Activated B cell treated with CpG ODN at 0.5 μM for 24 hours (primary cell): Measurements from ENCODE around the gene DNAJC21. TPM values are rescaled to one million over a fixed set of nuclear protein-coding genes. Genes with fewer than 3 reads are reported as not detected.
"Not testable (repeated sequence)": the region's sequence is repeated elsewhere in the genome, so short reads cannot be mapped to it uniquely, and the experiment has no call there.

ENCODE experiments used
- ATAC-seq: fragments of 200-7000 bp; cut with Tn5 transposase; one replicate; pipeline ENCODE4 v1.10.0; 2021; ENCODE audit warnings: low read depth, mild to moderate bottlenecking, moderate library complexity
- CTCF ChIA-PET: fragments of 350-600 bp; sonication (Branson Sonifier 250); formaldehyde crosslinking; loops from one replicate; lab custom pipeline; 2021; ENCODE audit warnings: antibody characterized with exemption; lab: Charles Lee
- POLR2A ChIA-PET: fragments of 350-600 bp; sonication (Branson Sonifier 250); formaldehyde crosslinking; loops from one replicate; lab custom pipeline; 2021; ENCODE audit warnings: antibody characterized with exemption; lab: Charles Lee
- DNase-seq: peaks from one replicate; pipeline ENCODE4 v3.0.0; 2022
- H3K27ac Mint-ChIP-seq: one replicate; pipeline ENCODE4 v1.8.0; 2020; ENCODE audit warnings: mixed read lengths
- H3K27me3 Mint-ChIP-seq: one replicate; pipeline ENCODE4 v1.8.0; 2021; ENCODE audit warnings: mixed read lengths
- H3K36me3 Mint-ChIP-seq: one replicate; pipeline ENCODE4 v1.8.0; 2021; ENCODE audit warnings: low read depth, mixed read lengths
- H3K4me1 Mint-ChIP-seq: one replicate; pipeline ENCODE4 v1.8.0; 2021; ENCODE audit warnings: mixed read lengths
- H3K4me3 Mint-ChIP-seq: one replicate; pipeline ENCODE4 v1.8.0; 2020; ENCODE audit warnings: mild to moderate bottlenecking, mixed read lengths
- H3K9me3 Mint-ChIP-seq: one replicate; pipeline ENCODE4 v1.8.0; 2020; ENCODE audit warnings: mixed read lengths
- intact Hi-C: fragments of 100-400 bp; cut with micrococcal nuclease; formaldehyde crosslinking; loops from one replicate; pipeline ENCODE4 v1.15.1; 2024
- total RNA-seq: library from RNA; stranded (reverse); gene quantifications from 2 replicates; pipeline ENCODE4 v1.2.3, GENCODE V29; 2022
- TF ChIP-seq, protein P1 (sequence below): fragments of 200-600 bp; IDR thresholded peaks from one replicate; pipeline ENCODE4 v1.8.0; 2022; ENCODE audit warnings: antibody characterized with exemption, mild to moderate bottlenecking

The DNAJC21 gene
- total RNA-seq, 1 donor from 2014 or later: 44.0 TPM

DNA sequence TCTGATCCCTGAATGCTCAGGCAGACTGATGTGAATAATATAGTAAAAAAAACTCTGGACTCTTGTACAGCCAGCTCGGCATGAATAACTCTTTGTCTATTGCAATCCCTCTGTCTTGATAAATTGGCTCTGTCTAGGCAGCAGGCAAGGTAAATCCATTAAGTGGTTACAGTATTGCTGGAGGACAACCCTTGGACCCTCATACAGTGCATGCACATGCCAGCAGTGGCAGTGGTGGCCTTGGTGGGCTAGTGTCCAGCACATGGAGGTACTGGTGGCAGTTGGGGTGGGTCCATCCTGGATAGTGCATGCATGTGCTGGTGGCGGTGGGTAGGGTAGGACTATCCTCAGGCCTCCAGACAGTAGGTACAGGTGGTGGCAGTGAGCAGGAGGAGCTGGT, 38.9 kb downstream of the DNAJC21 start:
- H3K9me3 Mint-ChIP-seq: peaks cover 10% of the 10 kb centered on the region

DNA sequence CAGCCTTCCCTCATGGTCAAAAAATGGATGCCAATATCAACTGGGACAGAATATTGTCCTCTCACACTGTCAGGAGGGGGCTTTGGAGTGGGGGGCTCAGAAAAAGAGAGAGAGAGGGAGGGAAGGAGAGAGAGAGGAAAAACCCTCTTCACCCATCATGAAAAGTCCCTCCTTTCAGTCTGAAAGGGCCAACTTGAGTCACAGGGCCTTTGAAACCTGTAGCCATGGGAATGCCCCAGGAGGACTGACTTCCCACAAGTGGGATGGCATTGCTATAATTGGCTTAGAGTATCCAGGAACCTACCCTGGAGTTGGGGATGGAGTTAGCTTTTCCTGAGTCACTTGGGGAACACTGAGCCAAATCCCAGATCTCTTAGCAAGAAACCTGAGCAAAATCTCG, 41.2 kb downstream of the DNAJC21 start:
- CTCF ChIA-PET: no interaction called here
- intact Hi-C loops: no loop called here
- ATAC-seq: no peak

More for the DNA sequence above, 38.9 kb downstream of the DNAJC21 start:
- ChIA-PET POLR2A (no interaction called here), CTCF (no interaction called here)
- H3K27me3 Mint-ChIP-seq: no peaks in the 10 kb centered on the region
- no peak for ATAC-seq
- no peak overlapping the region for H3K4me3 Mint-ChIP-seq
- TF ChIP-seq, protein P1, sequence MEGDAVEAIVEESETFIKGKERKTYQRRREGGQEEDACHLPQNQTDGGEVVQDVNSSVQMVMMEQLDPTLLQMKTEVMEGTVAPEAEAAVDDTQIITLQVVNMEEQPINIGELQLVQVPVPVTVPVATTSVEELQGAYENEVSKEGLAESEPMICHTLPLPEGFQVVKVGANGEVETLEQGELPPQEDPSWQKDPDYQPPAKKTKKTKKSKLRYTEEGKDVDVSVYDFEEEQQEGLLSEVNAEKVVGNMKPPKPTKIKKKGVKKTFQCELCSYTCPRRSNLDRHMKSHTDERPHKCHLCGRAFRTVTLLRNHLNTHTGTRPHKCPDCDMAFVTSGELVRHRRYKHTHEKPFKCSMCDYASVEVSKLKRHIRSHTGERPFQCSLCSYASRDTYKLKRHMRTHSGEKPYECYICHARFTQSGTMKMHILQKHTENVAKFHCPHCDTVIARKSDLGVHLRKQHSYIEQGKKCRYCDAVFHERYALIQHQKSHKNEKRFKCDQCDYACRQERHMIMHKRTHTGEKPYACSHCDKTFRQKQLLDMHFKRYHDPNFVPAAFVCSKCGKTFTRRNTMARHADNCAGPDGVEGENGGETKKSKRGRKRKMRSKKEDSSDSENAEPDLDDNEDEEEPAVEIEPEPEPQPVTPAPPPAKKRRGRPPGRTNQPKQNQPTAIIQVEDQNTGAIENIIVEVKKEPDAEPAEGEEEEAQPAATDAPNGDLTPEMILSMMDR: no peak
- no peak for DNase-seq
- H3K4me1 Mint-ChIP-seq: no peaks in the 10 kb centered on the region
- no peak overlapping the region for H3K27ac Mint-ChIP-seq
- intact Hi-C loops: no loop called here
- H3K36me3 Mint-ChIP-seq: peaks cover 20% of the 10 kb centered on the region

DNA sequence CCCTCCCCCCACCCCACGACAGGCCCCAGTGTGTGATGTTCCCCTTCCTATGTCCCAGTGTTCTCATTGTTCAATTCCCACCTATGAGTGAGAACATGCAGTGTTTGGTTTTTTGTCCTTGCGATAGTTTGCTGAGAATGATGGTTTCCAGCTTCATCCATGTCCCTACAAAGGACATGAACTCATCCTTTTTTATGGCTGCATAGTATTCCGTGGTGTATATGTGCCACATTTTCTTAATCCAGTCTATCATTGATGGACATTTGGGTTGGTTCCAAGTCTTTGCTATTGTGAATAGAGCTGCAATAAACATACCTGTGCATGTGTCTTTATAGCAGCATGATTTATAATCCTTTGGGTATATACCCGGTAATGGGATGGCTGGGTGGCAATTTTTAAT, 42.3 kb downstream of the DNAJC21 start:
- H3K4me3 Mint-ChIP-seq, POLR2A ChIA-PET, DNase-seq, H3K4me1 Mint-ChIP-seq, H3K36me3 Mint-ChIP-seq, H3K27me3 Mint-ChIP-seq, intact Hi-C loops, ATAC-seq, CTCF ChIA-PET, H3K9me3 Mint-ChIP-seq, H3K27ac Mint-ChIP-seq: not testable (repeated sequence)

More for the DNA sequence above, 41.2 kb downstream of the DNAJC21 start:
- TF ChIP-seq, protein P1: no peak
- no peaks in the 10 kb centered on the region for H3K27me3 Mint-ChIP-seq
- H3K4me3 Mint-ChIP-seq: no peak overlapping the region
- DNase-seq: no peak
- POLR2A ChIA-PET: no interaction called here
- H3K36me3 Mint-ChIP-seq: peaks cover 19% of the 10 kb centered on the region
- H3K9me3 Mint-ChIP-seq: peaks cover 10% of the 10 kb centered on the region
- H3K27ac Mint-ChIP-seq: no peak overlapping the region
- H3K4me1 Mint-ChIP-seq: no peaks in the 10 kb centered on the region

DNA sequence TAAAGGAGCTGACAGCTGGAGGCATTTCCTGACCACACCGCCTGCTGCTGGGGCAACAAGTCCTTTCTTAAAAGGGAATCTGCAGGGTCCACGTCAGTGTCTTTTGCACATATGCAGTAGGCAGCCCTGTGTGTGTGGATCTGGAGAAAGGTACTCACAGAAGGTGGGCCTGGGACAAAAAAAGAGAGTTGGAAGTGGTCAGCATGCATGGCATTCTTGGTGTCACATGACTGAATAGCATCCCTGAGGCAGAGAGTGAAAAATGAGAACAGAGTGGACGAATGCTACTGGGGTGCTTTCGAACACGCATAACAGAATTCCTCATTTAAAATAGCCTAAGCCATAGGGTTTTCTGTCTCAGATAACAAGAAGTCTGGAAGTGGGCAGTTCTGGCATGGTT, 47.0 kb downstream of the DNAJC21 start:
- intact Hi-C loops: no loop called here
- no peak for DNase-seq
- no peaks in the 10 kb centered on the region for H3K36me3 Mint-ChIP-seq
- TF ChIP-seq, protein P1: no peak
- H3K4me3 Mint-ChIP-seq: no peak overlapping the region
- ChIA-PET CTCF (no interaction called here), POLR2A (no interaction called here)
- H3K27ac Mint-ChIP-seq: no peak overlapping the region
- no peaks in the 10 kb centered on the region for H3K4me1 Mint-ChIP-seq
- ATAC-seq: no peak
- H3K9me3 Mint-ChIP-seq: peaks cover 3% of the 10 kb centered on the region
- no peaks in the 10 kb centered on the region for H3K27me3 Mint-ChIP-seq

DNA sequence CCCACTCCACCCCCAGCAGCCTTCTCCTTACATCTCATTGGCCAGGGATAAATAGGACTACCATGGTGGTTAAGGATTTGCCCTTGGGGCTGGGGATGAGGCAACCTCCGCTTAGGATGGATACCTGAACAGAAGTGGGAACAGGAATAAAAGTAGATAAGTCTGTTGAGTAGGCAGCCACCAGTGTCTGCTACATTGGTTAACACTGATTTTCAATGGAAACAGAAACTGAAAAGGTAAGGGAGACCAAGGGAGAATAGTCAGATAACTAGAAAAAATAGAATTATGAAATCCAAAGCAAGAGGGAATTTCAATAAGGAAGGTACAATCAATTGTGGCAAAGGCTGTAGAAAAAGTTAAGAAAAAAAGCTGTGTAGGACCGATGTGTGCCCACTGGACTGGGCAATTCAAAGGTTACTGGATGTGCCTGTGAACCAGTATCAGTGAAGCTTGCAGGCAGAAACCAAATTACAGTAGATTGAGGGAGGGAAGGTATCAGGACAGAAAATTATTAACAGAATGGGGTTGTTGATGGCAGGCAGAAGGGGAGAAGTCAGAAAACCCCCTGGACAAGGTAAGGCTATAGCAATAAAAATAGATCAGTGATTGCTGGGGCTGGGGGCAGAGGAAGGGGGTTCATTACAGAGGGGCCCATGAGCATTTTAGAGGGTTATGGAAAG, 48.7 kb downstream of the DNAJC21 start:
- Mint-ChIP-seq H3K9me3 (peaks cover 15% of the 10 kb centered on the region), H3K27ac (no peak overlapping the region), H3K36me3 (no peaks in the 10 kb centered on the region), H3K4me3 (no peak overlapping the region), H3K4me1 (no peaks in the 10 kb centered on the region), H3K27me3 (no peaks in the 10 kb centered on the region)
- DNase-seq (no peak), ATAC-seq (peak; percentile 37)
- ChIA-PET CTCF (no interaction called here), POLR2A (interaction anchor here (0.9 kb wide), 1 partner anchor 48 kb away, joined by 3 read pairs; the partner anchor contains the start of gene DNAJC21)
- intact Hi-C loops: no loop called here
- TF ChIP-seq, protein P1: no peak

DNA sequence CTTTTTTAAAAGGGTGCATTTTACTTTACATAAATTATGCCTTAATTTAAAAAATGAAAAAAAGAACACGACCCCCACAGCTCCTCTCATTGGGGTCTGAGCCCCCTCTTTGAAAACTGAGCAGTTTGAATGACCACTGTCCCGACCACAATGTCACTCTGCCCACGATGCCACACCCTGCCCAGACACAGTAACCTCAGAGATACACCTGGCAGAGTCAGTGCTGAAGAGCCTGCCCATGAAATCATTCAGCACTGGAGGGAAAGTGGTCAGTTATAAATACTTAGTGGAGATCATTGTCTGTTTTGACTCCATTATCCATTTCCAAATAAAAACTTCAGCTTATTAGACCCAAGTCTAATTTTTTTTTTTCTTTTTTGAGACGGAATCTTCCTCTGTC, 49.3 kb downstream of the DNAJC21 start:
- Mint-ChIP-seq H3K4me3 (no peak overlapping the region), H3K9me3 (peaks cover 15% of the 10 kb centered on the region), H3K27me3 (no peaks in the 10 kb centered on the region), H3K4me1 (no peaks in the 10 kb centered on the region), H3K36me3 (no peaks in the 10 kb centered on the region), H3K27ac (no peak overlapping the region)
- intact Hi-C loops: no loop called here
- POLR2A ChIA-PET: no interaction called here
- CTCF ChIA-PET: no interaction called here
- ATAC-seq (no peak), DNase-seq (no peak)
- TF ChIP-seq, protein P1: no peak
